Hepatic stellate cell (primary cell): ENCODE measurements around the gene CDC42BPA.

Source experiments
- DNase-seq: peaks from one replicate; pipeline ENCODE4 v3.0.0; 2011; ENCODE audit warnings: low spot score

CDC42BPA gene

GRCh38 chr1:226943156-226943555 lies 375.1 kb downstream of the CDC42BPA start:
- DNase-seq = no peak

- no peak for DNase-seq
Measured at GRCh38 chr1:226942392-226942791, 375.9 kb downstream of the CDC42BPA start.

GRCh38 chr1:226940806-226941067 lies 377.6 kb downstream of the CDC42BPA start:
- no peak for DNase-seq

GRCh38 chr1:226940029-226940805 lies 378.1 kb downstream of the CDC42BPA start, which contains the start of gene COQ8A:
Gene COQ8A, plus strand, starts transcription at chr1:226940294. Its CDS starts 21,092 bp downstream, at chr1:226961386.
- peak; percentile 99 for DNase-seq
